ENCODE results near the gene GALNTL6.

The GALNTL6 gene

DNA sequence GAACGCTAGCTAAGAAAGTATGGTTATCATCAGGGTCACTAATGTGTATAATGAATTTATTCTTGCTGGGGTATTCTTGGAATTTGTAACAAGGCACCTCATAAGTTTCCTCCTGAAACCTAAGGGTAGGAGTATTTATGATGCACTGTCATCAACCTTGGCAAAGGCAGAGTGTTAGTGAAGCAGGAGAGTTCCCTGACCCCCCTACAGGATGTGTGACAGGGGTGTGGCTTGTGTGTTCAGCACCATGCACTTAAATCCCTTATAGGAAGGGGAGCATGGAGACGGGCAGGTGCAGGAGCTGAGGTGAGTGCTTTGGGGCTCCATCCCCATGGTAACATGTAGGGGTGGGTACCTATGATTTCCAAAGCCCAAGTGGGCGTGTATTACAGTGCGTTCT is 237.7 kb downstream of the GALNTL6 start:
- TF ChIP-seq, protein P1, sequence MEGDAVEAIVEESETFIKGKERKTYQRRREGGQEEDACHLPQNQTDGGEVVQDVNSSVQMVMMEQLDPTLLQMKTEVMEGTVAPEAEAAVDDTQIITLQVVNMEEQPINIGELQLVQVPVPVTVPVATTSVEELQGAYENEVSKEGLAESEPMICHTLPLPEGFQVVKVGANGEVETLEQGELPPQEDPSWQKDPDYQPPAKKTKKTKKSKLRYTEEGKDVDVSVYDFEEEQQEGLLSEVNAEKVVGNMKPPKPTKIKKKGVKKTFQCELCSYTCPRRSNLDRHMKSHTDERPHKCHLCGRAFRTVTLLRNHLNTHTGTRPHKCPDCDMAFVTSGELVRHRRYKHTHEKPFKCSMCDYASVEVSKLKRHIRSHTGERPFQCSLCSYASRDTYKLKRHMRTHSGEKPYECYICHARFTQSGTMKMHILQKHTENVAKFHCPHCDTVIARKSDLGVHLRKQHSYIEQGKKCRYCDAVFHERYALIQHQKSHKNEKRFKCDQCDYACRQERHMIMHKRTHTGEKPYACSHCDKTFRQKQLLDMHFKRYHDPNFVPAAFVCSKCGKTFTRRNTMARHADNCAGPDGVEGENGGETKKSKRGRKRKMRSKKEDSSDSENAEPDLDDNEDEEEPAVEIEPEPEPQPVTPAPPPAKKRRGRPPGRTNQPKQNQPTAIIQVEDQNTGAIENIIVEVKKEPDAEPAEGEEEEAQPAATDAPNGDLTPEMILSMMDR (IDR thresholded peaks at IDR 0.05; ENCODE audit: insufficient read depth, missing control alignments), result no peak
- FAIRE-seq, result no peak
- DNase-seq (ENCODE audit: insufficient read length, low spot score), result no peak

DNA sequence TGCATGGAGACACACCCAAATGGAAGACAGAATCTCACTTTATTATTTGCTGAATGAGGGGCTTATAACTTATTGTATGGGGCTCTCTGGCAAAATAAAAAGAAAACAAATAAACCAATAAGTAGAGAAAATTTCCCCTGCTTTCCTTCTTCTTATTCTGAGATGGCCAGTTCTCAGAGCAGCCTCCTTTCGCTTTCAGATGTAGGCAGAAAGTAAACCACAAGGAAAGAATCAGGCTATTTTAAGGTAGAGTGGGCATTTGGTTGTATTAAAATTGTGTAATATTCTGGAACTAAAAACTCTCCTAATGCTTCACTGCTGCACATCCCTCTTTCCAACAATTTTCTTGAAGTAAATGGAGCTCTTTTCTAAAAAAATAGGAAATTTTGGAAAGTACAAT is 241.8 kb downstream of the GALNTL6 start:
- FAIRE-seq, result no peak
- TF ChIP-seq, protein P1 (IDR thresholded peaks at IDR 0.05; ENCODE audit: insufficient read depth, missing control alignments), result no peak
- DNase-seq (ENCODE audit: insufficient read length, low spot score), result no peak

- DNase-seq (ENCODE audit: insufficient read length, low spot score) (no peak), FAIRE-seq (no peak)
- TF ChIP-seq, protein P1 (IDR thresholded peaks at IDR 0.05; ENCODE audit: insufficient read depth, missing control alignments), result no peak
Measured at GRCh38 chr4:172055498-172055897, 242.3 kb downstream of the GALNTL6 start.

GRCh38 chr4:172061204-172061603 is 248.0 kb downstream of the GALNTL6 start:
- TF ChIP-seq, protein P1 (IDR thresholded peaks at IDR 0.05; ENCODE audit: insufficient read depth, missing control alignments), result no peak
- FAIRE-seq (no peak), DNase-seq (ENCODE audit: insufficient read length, low spot score) (no peak)

- FAIRE-seq (no peak), DNase-seq (ENCODE audit: insufficient read length, low spot score) (no peak)
- TF ChIP-seq, protein P1 (IDR thresholded peaks at IDR 0.05; ENCODE audit: insufficient read depth, missing control alignments), result no peak
Measured at GRCh38 chr4:172068506-172068905, 255.3 kb downstream of the GALNTL6 start.

DNA sequence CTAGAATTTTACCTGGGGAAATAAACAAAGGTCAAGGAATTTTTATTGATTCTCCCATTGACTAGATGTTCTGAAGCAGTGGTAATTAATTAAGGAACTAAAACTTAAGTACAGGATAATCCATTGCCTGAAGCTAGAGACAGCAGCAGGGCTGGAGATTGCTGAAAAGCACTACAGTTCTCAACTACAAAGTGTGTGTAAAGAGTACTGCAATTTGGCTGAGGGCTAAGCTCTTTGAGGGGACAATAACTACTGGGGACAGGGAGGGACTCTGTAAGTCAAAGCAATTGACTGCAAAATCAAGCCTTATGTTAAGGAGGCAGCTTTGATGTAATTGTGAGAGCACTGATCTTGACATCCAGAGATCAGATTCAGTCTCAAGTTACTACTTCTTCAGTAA is 260.4 kb downstream of the GALNTL6 start:
- FAIRE-seq (no peak), DNase-seq (ENCODE audit: insufficient read length, low spot score) (no peak)
- TF ChIP-seq, protein P1 (IDR thresholded peaks at IDR 0.05; ENCODE audit: insufficient read depth, missing control alignments), result no peak

GRCh38 chr4:172083272-172083671 is 270.1 kb downstream of the GALNTL6 start:
- DNase-seq (ENCODE audit: insufficient read length, low spot score), result no peak
- TF ChIP-seq, protein P1 (IDR thresholded peaks at IDR 0.05; ENCODE audit: insufficient read depth, missing control alignments), result no peak
- no peak for FAIRE-seq

Data from D721Med (cell line).